H1 (cell line): ENCODE measurements around the gene PRR23E. TPM values are rescaled to one million over a fixed set of nuclear protein-coding genes. Genes with fewer than 3 reads are reported as not detected.

Experiments
- CTCF ChIA-PET: fragments of 300-600 bp; sonication (Branson Sonifier 250); formaldehyde crosslinking; loops from one replicate; lab custom pipeline; 2021; ENCODE audit not compliant: partially characterized antibody; lab: Charles Lee
- POLR2A ChIA-PET: fragments of 300-600 bp; sonication (Branson Sonifier 250); formaldehyde crosslinking; loops from one replicate; lab custom pipeline; 2021; ENCODE audit warnings: inconsistent platforms; ENCODE audit not compliant: partially characterized antibody; lab: Charles Lee
- DNase-seq, 2 experiments: peaks; one replicate each; pipeline versions ENCODE4 v3.0.0 to v3.0.0-alpha.2; 2010 to 2022; ENCODE audit warnings: low spot score in 2 of 2, low read depth in 1 of 2, mixed read lengths in 1 of 2
- FAIRE-seq: peaks from 2 replicates; lab custom pipeline; 2011; peaks lifted over from hg19 to GRCh38; lab: Jason Lieb, UNC
- H2AFZ ChIP-seq: 2 replicates; pipeline ENCODE4 v1.8.1; 2012; ENCODE audit warnings: low read length, inconsistent platforms
- H2AK5ac ChIP-seq: 2 replicates; pipeline ENCODE4 v1.6.1; 2013; ENCODE audit warnings: low read depth, low read length
- H2BK120ac ChIP-seq: replicated peaks from 2 replicates; pipeline ENCODE3; 2013; ENCODE audit warnings: low read depth, low read length, inconsistent platforms
- H2BK12ac ChIP-seq: 2 replicates; pipeline ENCODE4 v1.6.1; 2013; ENCODE audit warnings: low read depth, low read length
- H2BK15ac ChIP-seq: 2 replicates; pipeline ENCODE4 v1.6.1; 2013; ENCODE audit warnings: low read length
- H2BK20ac ChIP-seq: 2 replicates; pipeline ENCODE4 v1.6.1; 2013; ENCODE audit warnings: low read length
- H2BK5ac ChIP-seq: 2 replicates; pipeline ENCODE4 v1.6.1; 2013; ENCODE audit warnings: low read depth, low read length
- H3K14ac ChIP-seq: 2 replicates; pipeline ENCODE4 v1.6.1; 2013; ENCODE audit warnings: inconsistent platforms; ENCODE audit not compliant: insufficient read length
- H3K18ac ChIP-seq: 2 replicates; pipeline ENCODE4 v1.6.1; 2013; ENCODE audit warnings: low read length; ENCODE audit errors: extremely low read depth
- H3K23ac ChIP-seq: 2 replicates; pipeline ENCODE4 v1.6.1; 2013; ENCODE audit warnings: inconsistent platforms; ENCODE audit not compliant: insufficient read length
- H3K23me2 ChIP-seq: 2 replicates; pipeline ENCODE4 v1.6.1; 2013; ENCODE audit warnings: low read depth, low read length
- H3K27ac ChIP-seq: 2 replicates; pipeline ENCODE4 v1.6.1; 2011; ENCODE audit warnings: low read depth, low read length, inconsistent platforms
- H3K27me3 ChIP-seq, 4 experiments: replicated peaks in 1 of 4; 1 replicate in 1 of 4; 2 replicates in 3 of 4; pipeline versions ENCODE4 v1.6.1 to v1.8.1; 2011 to 2013; ENCODE audit warnings: low read length in 3 of 4, mild to moderate bottlenecking in 3 of 4, inconsistent platforms in 2 of 4, mixed read lengths in 2 of 4, moderate library complexity in 1 of 4; ENCODE audit not compliant: control insufficient read depth in 3 of 4, insufficient read depth in 3 of 4; ENCODE audit errors: extremely low read depth in 1 of 4
- H3K36me3 ChIP-seq, 4 experiments: 2 replicates each; pipeline versions ENCODE4 v1.6.1 to v1.8.1; 2011 to 2013; ENCODE audit warnings: mild to moderate bottlenecking in 4 of 4, low read length in 3 of 4, moderate library complexity in 2 of 4, control low read depth in 1 of 4, inconsistent platforms in 1 of 4; ENCODE audit not compliant: insufficient read depth in 4 of 4, control insufficient read depth in 2 of 4
- H3K4ac ChIP-seq: replicated peaks from 2 replicates; pipeline ENCODE3; 2013; ENCODE audit warnings: low read length, low read depth, mixed read lengths, inconsistent platforms; ENCODE audit not compliant: insufficient read length
- H3K4me1 ChIP-seq, 4 experiments: replicated peaks in 1 of 4; 1 replicate in 1 of 4; 2 replicates in 3 of 4; pipeline versions ENCODE4 v1.6.1 to v1.8.1; 2011 to 2013; ENCODE audit warnings: low read length in 3 of 4, inconsistent platforms in 2 of 4, mixed read lengths in 1 of 4; ENCODE audit not compliant: insufficient read depth in 4 of 4, control insufficient read depth in 3 of 4
- H3K4me2 ChIP-seq, 2 experiments: 2 replicates each; pipeline versions ENCODE4 v1.6.1 to v1.8.1; 2011 to 2013; ENCODE audit warnings: low read depth in 2 of 2, low read length in 2 of 2, control low read depth in 1 of 2, inconsistent platforms in 1 of 2, mild to moderate bottlenecking in 1 of 2; ENCODE audit not compliant: insufficient read depth in 1 of 2
- H3K4me3 ChIP-seq, 4 experiments: fragments of 200-600, 300-600 bp in 1 of 4; sonication (generic), shearing (Covaris generic), sonication (Bioruptor Twin) in 1 of 4; 2 replicates each; pipeline versions ENCODE4 v1.5.1 to v1.8.1; 2011 to 2016; ENCODE audit warnings: low read length in 4 of 4, low read depth in 3 of 4, control low read depth in 2 of 4, inconsistent platforms in 2 of 4, mild to moderate bottlenecking in 2 of 4, mixed read lengths in 1 of 4, moderate library complexity in 1 of 4; ENCODE audit not compliant: insufficient read depth in 2 of 4; ENCODE audit errors: extremely low read depth in 1 of 4
- H3K56ac ChIP-seq: replicated peaks from 2 replicates; pipeline ENCODE3; 2013; ENCODE audit warnings: low read depth, mild to moderate bottlenecking, mixed read lengths, low read length, inconsistent platforms; ENCODE audit not compliant: insufficient read length
- H3K79me1 ChIP-seq: 2 replicates; pipeline ENCODE4 v1.6.1; 2013; ENCODE audit warnings: low read depth, low read length, control low read depth
- H3K79me2 ChIP-seq, 2 experiments: 2 replicates each; pipeline versions ENCODE4 v1.6.1 to v1.8.1; 2012 to 2013; ENCODE audit warnings: low read length in 2 of 2, mild to moderate bottlenecking in 2 of 2, inconsistent platforms in 1 of 2; ENCODE audit not compliant: insufficient read depth in 2 of 2, control insufficient read depth in 1 of 2
- H3K9ac ChIP-seq, 4 experiments: replicated peaks in 1 of 4; 1 replicate in 1 of 4; 2 replicates in 3 of 4; pipeline versions ENCODE4 v1.6.1 to v1.8.1; 2011 to 2013; ENCODE audit warnings: low read depth in 3 of 4, low read length in 3 of 4, control low read depth in 2 of 4, mild to moderate bottlenecking in 2 of 4, moderate library complexity in 2 of 4, inconsistent platforms in 1 of 4; ENCODE audit errors: extremely low read depth in 1 of 4
- H3K9me3 ChIP-seq, 2 experiments: 2 replicates each; pipeline versions ENCODE4 v1.6.1 to v1.8.1; 2012 to 2013; ENCODE audit warnings: mild to moderate bottlenecking in 2 of 2, moderate library complexity in 2 of 2, control low read depth in 1 of 2, inconsistent platforms in 1 of 2, low read depth in 1 of 2, low read length in 1 of 2, mixed read lengths in 1 of 2; ENCODE audit not compliant: insufficient read depth in 2 of 2
- H4K20me1 ChIP-seq, 2 experiments: replicated peaks in 1 of 2; 2 replicates each; pipeline versions ENCODE3 to v1.8.1; 2011 to 2013; ENCODE audit warnings: inconsistent platforms in 2 of 2, low read length in 2 of 2, mild to moderate bottlenecking in 1 of 2; ENCODE audit not compliant: insufficient read depth in 2 of 2, control insufficient read depth in 1 of 2
- H4K5ac ChIP-seq: 2 replicates; pipeline ENCODE4 v1.6.1; 2013; ENCODE audit warnings: low read length, low read depth, mixed read lengths, inconsistent platforms; ENCODE audit not compliant: insufficient read length
- H4K8ac ChIP-seq: 2 replicates; pipeline ENCODE4 v1.8.0; 2013; ENCODE audit warnings: mild to moderate bottlenecking, moderate library complexity, low read length, inconsistent platforms; ENCODE audit not compliant: insufficient read depth; ENCODE audit errors: extremely low read depth
- H4K91ac ChIP-seq: replicated peaks from 2 replicates; pipeline ENCODE3; 2013; ENCODE audit warnings: low read length, mixed read lengths, inconsistent platforms; ENCODE audit not compliant: insufficient read length
- RBBP5 ChIP-seq: IDR thresholded peaks from 2 replicates; pipeline ENCODE4 v1.7.1; 2012; ENCODE audit warnings: low read depth, mild to moderate bottlenecking, inconsistent platforms, low read length, moderate library complexity, borderline replicate concordance
- WGBS, 2 experiments: shearing (Covaris generic) in 1 of 2; methylation state at CpG; one replicate each; pipeline versions ENCODE4 v1.1.6 to v1.1.7; 2013 to 2015; ENCODE audit warnings: low lambda C conversion rate in 2 of 2, mixed read lengths in 2 of 2, inconsistent platforms in 1 of 2, low coverage in 1 of 2, missing lambda C conversion rate in 1 of 2; ENCODE audit not compliant: insufficient replicate concordance in 2 of 2, insufficient coverage in 1 of 2, insufficient read length in 1 of 2; ENCODE audit errors: extremely low coverage in 1 of 2, missing lambda C conversion rate in 1 of 2; 5-methylcytosine and 5-hydroxymethylcytosine counted together
- polyA plus RNA-seq, 7 experiments: library from polyadenylated mRNA; depleted of rRNA in 3 of 7; stranded (reverse) in 5 of 7; unstranded in 2 of 7; fragments of >200 nt in 5 of 7; fragments of 200-250 nt in 2 of 7; gene quantifications; 1 replicate in 5 of 7; 2 replicates in 1 of 7; 4 replicates in 1 of 7; pipeline versions ENCODE4 v1.2.1 to v1.2.3, GENCODE V29; 2011 to 2013; ENCODE audit warnings: missing spikeins in 2 of 7, mixed read lengths in 2 of 7
- total RNA-seq: library from RNA; stranded (reverse); fragmentation: NEBNext Ultra II Directional; extraction: Animal tissue kit (Norgen Biotek cat#: 25700); gene quantifications from 2 replicates; pipeline ENCODE4 v1.2.1, GENCODE V29; 2021

The PRR23E gene
- total and polyA plus RNA-seq, 2 of the 8 experiments (the other 6 are each of a cell fraction or from before 2014, with no cell fraction given) = not detected

DNA sequence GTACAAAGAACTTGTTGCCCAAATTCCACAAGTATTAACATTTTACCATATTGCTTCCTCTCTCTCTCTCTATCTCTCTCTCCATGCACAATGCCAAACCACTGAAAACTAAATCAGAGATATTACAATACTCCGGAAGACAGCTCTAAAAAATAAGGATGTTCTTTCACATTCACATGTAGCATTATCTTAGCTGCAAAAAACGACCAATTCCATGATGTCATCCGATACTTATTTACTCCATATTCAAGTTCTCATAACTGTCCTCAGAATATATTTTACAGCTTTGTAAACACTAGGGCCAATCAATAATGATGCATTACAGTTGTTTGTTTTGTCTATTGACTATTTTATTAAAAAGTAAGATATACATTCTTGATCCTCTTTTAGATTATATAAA lies 7.7 kb upstream of the PRR23E start:
- 82% methylated on average over 3 of the region's 3 CpGs; no CpG with 5 or more reads in 1 of the 2 experiments for WGBS, 2 experiments
- Histone ChIP-seq H3K18ac (no peak overlapping the region), H3K27me3 (no peaks in the 10 kb centered on the region), H3K23ac (no peak overlapping the region), H3K4me1 (peaks cover 0 to 10% (median 4%) of the 10 kb centered on the region in 4 experiments; a peak in 5 of 7 replicates), H3K4me3 (no peak overlapping the region), H3K79me1 (no peaks in the 10 kb centered on the region), H3K14ac (no peak overlapping the region), H2AFZ (no peak overlapping the region), H2AK5ac (no peak overlapping the region), H4K5ac (no peak overlapping the region), H4K8ac (no peak overlapping the region), H3K79me2 (no peaks in the 10 kb centered on the region), H2BK12ac (no peak overlapping the region), H3K56ac (no peak overlapping the region), H2BK20ac (no peak overlapping the region), H3K9me3 (no peaks in the 10 kb centered on the region), H4K91ac (no peak overlapping the region), H2BK15ac (no peak overlapping the region), H3K4me2 (no peak overlapping the region), H3K36me3 (no peaks in the 10 kb centered on the region), H2BK120ac (no peak overlapping the region), H3K4ac (no peak overlapping the region), H3K27ac (no peak overlapping the region), H3K23me2 (no peaks in the 10 kb centered on the region), H3K9ac (no peak overlapping the region), H4K20me1 (no peaks in the 10 kb centered on the region), H2BK5ac (no peak overlapping the region)
- DNase-seq (no peak), FAIRE-seq (no peak)
- CTCF ChIA-PET = interaction anchor here (0.6 to 1.5 kb wide), 4 partner anchors 12 to 827 kb away, joined by 3 to 4 read pairs (median 3); no protein-coding TSS in a partner anchor
- no peak for TF ChIP-seq RBBP5
- POLR2A ChIA-PET = no interaction called here
